ENCODE data around the gene LRRTM4.

GRCh38 chr2:77310416-77310815 lies 211.8 kb downstream of the LRRTM4 start:
- TF ChIP-seq CTCF (IDR thresholded peaks at IDR 0.05) = no peak
- TF ChIP-seq CREM (CRISPR knock-in tag; IDR thresholded peaks at IDR 0.05) = no peak
- no peak for TF ChIP-seq SP1 (CRISPR knock-in tag; conservative IDR thresholded peaks at IDR 0.05)
- TF ChIP-seq ETV6 (CRISPR knock-in tag; IDR thresholded peaks at IDR 0.05) = no peak
- TF ChIP-seq STAT6 (CRISPR knock-in tag; conservative IDR thresholded peaks at IDR 0.05; ENCODE audit: low read depth) = no peak
- no peak for TF ChIP-seq MAX (CRISPR knock-in tag; IDR thresholded peaks at IDR 0.05)
- TF ChIP-seq HMGXB4 (CRISPR knock-in tag; IDR thresholded peaks at IDR 0.05) = no peak

Measured in WTC11 (cell line).